GM12878 (cell line): ENCODE data around the gene EYS. TPM values are rescaled to one million over a fixed set of nuclear protein-coding genes. Genes with fewer than 3 reads are reported as not detected.
A peak's percentile ranks its signal among the peaks of the same experiment; 100 is the strongest.

ENCODE experiments used
- ATF7 ChIP-seq: fragments of 450-650 bp; IDR thresholded peaks from 2 replicates; pipeline ENCODE4 v1.6.1; 2016; ENCODE audit warnings: low read depth, mild to moderate bottlenecking
- BCL11A ChIP-seq: IDR thresholded peaks from 2 replicates; pipeline ENCODE4 v1.6.1; 2011; ENCODE audit warnings: low read depth, low read length
- BHLHE40 ChIP-seq, 2 experiments: fragments of 450-650 bp in 1 of 2; IDR thresholded peaks; 2 replicates each; pipeline ENCODE4 v1.6.1; 2011 to 2017; ENCODE audit warnings: low read depth in 2 of 2, borderline replicate concordance in 1 of 2, improper control_type of control experiment in 1 of 2, low read length in 1 of 2, mild to moderate bottlenecking in 1 of 2
- CBX3 ChIP-seq: fragments of 200-600 bp; sonication (generic); IDR thresholded peaks from 2 replicates; pipeline ENCODE4 v1.6.1; 2016; ENCODE audit warnings: low read depth, borderline replicate concordance
- DPF2 ChIP-seq: fragments of 450-650 bp; IDR thresholded peaks from 2 replicates; pipeline ENCODE4 v1.6.1; 2017; ENCODE audit warnings: mild to moderate bottlenecking
- JUNB ChIP-seq: IDR thresholded peaks from 2 replicates; pipeline ENCODE4 v1.6.1; 2016; ENCODE audit warnings: antibody characterized with exemption, mild to moderate bottlenecking
- KLF5 ChIP-seq: fragments of 450-650 bp; IDR thresholded peaks from 2 replicates; pipeline ENCODE4 v1.6.1; 2014; ENCODE audit warnings: mild to moderate bottlenecking; ENCODE audit not compliant: partially characterized antibody
- MEF2B ChIP-seq: fragments of 450-650 bp; IDR thresholded peaks from 2 replicates; pipeline ENCODE4 v1.6.1; 2018; ENCODE audit warnings: mild to moderate bottlenecking, moderate library complexity; ENCODE audit not compliant: partially characterized antibody, poor library complexity, severe bottlenecking
- MLLT1 ChIP-seq: fragments of 450-650 bp; IDR thresholded peaks from 2 replicates; pipeline ENCODE4 v1.6.1; 2016; ENCODE audit warnings: mild to moderate bottlenecking
- MTA2 ChIP-seq: fragments of 450-650 bp; IDR thresholded peaks from 2 replicates; pipeline ENCODE4 v1.6.1; 2016; ENCODE audit warnings: low read depth, mild to moderate bottlenecking, moderate library complexity
- NFYB ChIP-seq: IDR thresholded peaks from 2 replicates; pipeline ENCODE4 v1.6.1; 2011; ENCODE audit warnings: low read depth, mild to moderate bottlenecking, low read length, improper control_type of control experiment, moderate library complexity; ENCODE audit not compliant: insufficient read depth
- NR2C1 ChIP-seq: fragments of 450-650 bp; IDR thresholded peaks from 2 replicates; pipeline ENCODE4 v1.6.1; 2017; ENCODE audit warnings: antibody characterized with exemption, mild to moderate bottlenecking, moderate library complexity
- RELB ChIP-seq: fragments of 450-650 bp; IDR thresholded peaks from 2 replicates; pipeline ENCODE4 v1.6.1; 2017; ENCODE audit warnings: low read depth, mild to moderate bottlenecking, moderate library complexity
- SIN3A ChIP-seq: IDR thresholded peaks from 2 replicates; pipeline ENCODE4 v1.6.1; 2012; ENCODE audit warnings: low read depth, low read length, improper control_type of control experiment
- SP1 ChIP-seq: IDR thresholded peaks from one replicate; pipeline ENCODE4 v1.6.1; 2011; ENCODE audit warnings: low read depth, low read length
- SPI1 ChIP-seq: IDR thresholded peaks from 2 replicates; pipeline ENCODE4 v1.6.1; 2011; ENCODE audit warnings: low read depth, mild to moderate bottlenecking, low read length, moderate library complexity, borderline replicate concordance; ENCODE audit not compliant: insufficient read depth
- SREBF1 ChIP-seq: IDR thresholded peaks from 2 replicates; pipeline ENCODE4 v1.6.1; 2012; ENCODE audit warnings: mild to moderate bottlenecking, low read length
- SRF ChIP-seq, 2 experiments: IDR thresholded peaks; 2 replicates each; pipeline ENCODE4 v1.6.1; 2011; ENCODE audit warnings: low read depth in 2 of 2, low read length in 2 of 2, mild to moderate bottlenecking in 1 of 2, moderate library complexity in 1 of 2
- ZBED1 ChIP-seq: IDR thresholded peaks from 2 replicates; pipeline ENCODE4 v1.6.1; 2016; ENCODE audit warnings: borderline replicate concordance
- polyA plus RNA-seq, 11 experiments: library from polyadenylated mRNA; depleted of rRNA in 4 of 11; unstranded in 6 of 11; stranded (reverse) in 5 of 11; fragments of >200 nt; fragmentation: Nextera tagmentation in 4 of 11; fragmentation: Illumina TruSeq in 1 of 11; extraction: Ambion mirVana in 4 of 11; extraction: Trizol in 1 of 11; gene quantifications; 1 replicate in 1 of 11; 2 replicates in 10 of 11; pipeline versions ENCODE4 v1.2.1 to v1.2.3, GENCODE V29; 2011 to 2016; ENCODE audit warnings: inconsistent platforms in 2 of 11, missing spikeins in 2 of 11, low read depth in 1 of 11
- total RNA-seq, 4 experiments: library from RNA; depleted of rRNA in 3 of 4; stranded (reverse); fragments of >200 nt in 3 of 4; fragmentation: Illumina TruSeq in 1 of 4; extraction: Trizol in 1 of 4; gene quantifications; 2 replicates each; pipeline versions ENCODE4 v1.2.1 to v1.2.3, GENCODE V29; 2013 to 2021
- TF ChIP-seq, protein P1 (sequence below): fragments of 450-650 bp; formaldehyde crosslinking; IDR thresholded peaks from 2 replicates; pipeline ENCODE4 v1.5.0; 2022; ENCODE audit warnings: mild to moderate bottlenecking, missing genetic modification characterization
- TF ChIP-seq, protein P2 (sequence below): IDR thresholded peaks from 2 replicates; pipeline ENCODE4 v1.6.1; 2011; ENCODE audit warnings: low read depth, low read length, improper control_type of control experiment, borderline replicate concordance
- TF ChIP-seq, protein P3 (sequence below): fragments of 450-650 bp; IDR thresholded peaks from 2 replicates; pipeline ENCODE4 v1.6.1; 2017; ENCODE audit warnings: mild to moderate bottlenecking, low read depth, inconsistent platforms; ENCODE audit not compliant: poor library complexity, severe bottlenecking

EYS gene
- total and polyA plus RNA-seq, 10 of the 15 experiments (the other 5 are each of a cell fraction or from before 2014, with no cell fraction given), result under 0.01 to 0.14 (median 0.02) TPM; not detected in 1

GRCh38 chr6:64266351-64266821 lies 1440.6 kb downstream of the EYS start (continued):
- TF ChIP-seq RELB, result peak; percentile 97
- TF ChIP-seq SREBF1, result no peak
- TF ChIP-seq MEF2B, result peak; percentile 92
- no peak for TF ChIP-seq NFYB
- no peak; the same call in 1 of the 2 replicates for TF ChIP-seq MLLT1
- no peak for TF ChIP-seq SP1
- TF ChIP-seq ZBED1, result peak; percentile 62; the same call in 1 of the 2 replicates
- peak; percentile 98 for TF ChIP-seq JUNB
- TF ChIP-seq NR2C1, result no peak
- TF ChIP-seq BHLHE40 (IDR thresholded peaks at IDR 0.05; ENCODE audit: borderline replicate concordance in 1 of 2, low read depth in 2 of 2, low read length in 1 of 2), result peak in 1 of 2 experiments; percentile 66; a peak in 3 of 4 replicates
- 0 out of 4 replicates have a peak, but pooled peaks of 1 of the 2 experiments have one; percentile 17 for TF ChIP-seq SRF (IDR thresholded peaks at IDR 0.05; ENCODE audit: low read depth in 2 of 2, low read length in 2 of 2)
- peak; percentile 90 for TF ChIP-seq ATF7
- no peak for TF ChIP-seq CBX3
- no peak for TF ChIP-seq KLF5
- peak; percentile 48; the same call in 1 of the 2 replicates for TF ChIP-seq BCL11A
- TF ChIP-seq MTA2, result peak; percentile 98
- TF ChIP-seq SIN3A, result no peak
- TF ChIP-seq, protein P1, sequence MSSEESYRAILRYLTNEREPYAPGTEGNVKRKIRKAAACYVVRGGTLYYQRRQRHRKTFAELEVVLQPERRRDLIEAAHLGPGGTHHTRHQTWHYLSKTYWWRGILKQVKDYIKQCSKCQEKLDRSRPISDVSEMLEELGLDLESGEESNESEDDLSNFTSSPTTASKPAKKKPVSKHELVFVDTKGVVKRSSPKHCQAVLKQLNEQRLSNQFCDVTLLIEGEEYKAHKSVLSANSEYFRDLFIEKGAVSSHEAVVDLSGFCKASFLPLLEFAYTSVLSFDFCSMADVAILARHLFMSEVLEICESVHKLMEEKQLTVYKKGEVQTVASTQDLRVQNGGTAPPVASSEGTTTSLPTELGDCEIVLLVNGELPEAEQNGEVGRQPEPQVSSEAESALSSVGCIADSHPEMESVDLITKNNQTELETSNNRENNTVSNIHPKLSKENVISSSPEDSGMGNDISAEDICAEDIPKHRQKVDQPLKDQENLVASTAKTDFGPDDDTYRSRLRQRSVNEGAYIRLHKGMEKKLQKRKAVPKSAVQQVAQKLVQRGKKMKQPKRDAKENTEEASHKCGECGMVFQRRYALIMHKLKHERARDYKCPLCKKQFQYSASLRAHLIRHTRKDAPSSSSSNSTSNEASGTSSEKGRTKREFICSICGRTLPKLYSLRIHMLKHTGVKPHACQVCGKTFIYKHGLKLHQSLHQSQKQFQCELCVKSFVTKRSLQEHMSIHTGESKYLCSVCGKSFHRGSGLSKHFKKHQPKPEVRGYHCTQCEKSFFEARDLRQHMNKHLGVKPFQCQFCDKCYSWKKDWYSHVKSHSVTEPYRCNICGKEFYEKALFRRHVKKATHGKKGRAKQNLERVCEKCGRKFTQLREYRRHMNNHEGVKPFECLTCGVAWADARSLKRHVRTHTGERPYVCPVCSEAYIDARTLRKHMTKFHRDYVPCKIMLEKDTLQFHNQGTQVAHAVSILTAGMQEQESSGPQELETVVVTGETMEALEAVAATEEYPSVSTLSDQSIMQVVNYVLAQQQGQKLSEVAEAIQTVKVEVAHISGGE (CRISPR knock-in tag), result no peak
- TF ChIP-seq, protein P2, sequence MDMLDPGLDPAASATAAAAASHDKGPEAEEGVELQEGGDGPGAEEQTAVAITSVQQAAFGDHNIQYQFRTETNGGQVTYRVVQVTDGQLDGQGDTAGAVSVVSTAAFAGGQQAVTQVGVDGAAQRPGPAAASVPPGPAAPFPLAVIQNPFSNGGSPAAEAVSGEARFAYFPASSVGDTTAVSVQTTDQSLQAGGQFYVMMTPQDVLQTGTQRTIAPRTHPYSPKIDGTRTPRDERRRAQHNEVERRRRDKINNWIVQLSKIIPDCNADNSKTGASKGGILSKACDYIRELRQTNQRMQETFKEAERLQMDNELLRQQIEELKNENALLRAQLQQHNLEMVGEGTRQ, result peak; percentile 65
- TF ChIP-seq, protein P3, sequence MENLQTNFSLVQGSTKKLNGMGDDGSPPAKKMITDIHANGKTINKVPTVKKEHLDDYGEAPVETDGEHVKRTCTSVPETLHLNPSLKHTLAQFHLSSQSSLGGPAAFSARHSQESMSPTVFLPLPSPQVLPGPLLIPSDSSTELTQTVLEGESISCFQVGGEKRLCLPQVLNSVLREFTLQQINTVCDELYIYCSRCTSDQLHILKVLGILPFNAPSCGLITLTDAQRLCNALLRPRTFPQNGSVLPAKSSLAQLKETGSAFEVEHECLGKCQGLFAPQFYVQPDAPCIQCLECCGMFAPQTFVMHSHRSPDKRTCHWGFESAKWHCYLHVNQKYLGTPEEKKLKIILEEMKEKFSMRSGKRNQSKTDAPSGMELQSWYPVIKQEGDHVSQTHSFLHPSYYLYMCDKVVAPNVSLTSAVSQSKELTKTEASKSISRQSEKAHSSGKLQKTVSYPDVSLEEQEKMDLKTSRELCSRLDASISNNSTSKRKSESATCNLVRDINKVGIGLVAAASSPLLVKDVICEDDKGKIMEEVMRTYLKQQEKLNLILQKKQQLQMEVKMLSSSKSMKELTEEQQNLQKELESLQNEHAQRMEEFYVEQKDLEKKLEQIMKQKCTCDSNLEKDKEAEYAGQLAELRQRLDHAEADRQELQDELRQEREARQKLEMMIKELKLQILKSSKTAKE, result peak; percentile 78
- TF ChIP-seq DPF2, result peak; percentile 95
- TF ChIP-seq SPI1, result no peak
